ENCODE results near the gene PLPP2. TPM values are rescaled to one million over a fixed set of nuclear protein-coding genes. Genes with fewer than 3 reads are reported as not detected.

Gene PLPP2
- total and polyA plus RNA-seq, 2 donors from 2014 or later, result 5.8 to 28.7 TPM

DNA sequence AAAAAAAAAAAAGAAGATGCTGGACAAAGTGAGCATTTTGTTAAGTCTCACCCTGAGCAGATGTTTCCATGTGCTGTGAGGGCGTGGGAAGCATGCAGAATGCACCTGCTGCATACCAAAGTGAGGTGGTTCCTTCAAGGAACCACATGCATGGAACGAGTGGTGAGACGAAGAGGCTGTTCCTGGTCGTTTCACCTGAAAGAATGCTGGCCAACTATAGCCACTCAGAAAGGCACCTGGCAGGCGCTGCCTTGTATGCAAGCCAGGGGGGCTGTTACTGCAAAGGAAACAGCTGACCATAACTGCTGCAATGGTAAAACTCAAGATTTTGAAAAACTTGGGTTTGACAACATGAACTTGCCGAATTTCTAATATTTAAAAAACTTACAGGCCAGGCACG is 38.7 kb upstream of the PLPP2 start:
- Histone ChIP-seq H3K9ac (ENCODE audit: low read length in 3 of 3) (no peak overlapping the region), H3K4me3 (ENCODE audit: low read length in 3 of 3) (no peak overlapping the region), H3K27ac (ENCODE audit: low read depth in 2 of 2, low read length in 2 of 2) (no peak overlapping the region), H3K4me1 (ENCODE audit: control insufficient read depth in 2 of 3, insufficient read depth in 2 of 3, low read depth in 1 of 3, low read length in 3 of 3) (no peaks in the 10 kb centered on the region), H3K9me3 (ENCODE audit: control insufficient read depth in 2 of 3, insufficient read depth in 1 of 3, low read length in 3 of 3) (peaks cover 0 to 10% (median 3%) of the 10 kb centered on the region in 3 donors), H3K27me3 (ENCODE audit: control insufficient read depth, insufficient read depth, low read length) (no peaks in the 10 kb centered on the region), H3K36me3 (ENCODE audit: control insufficient read depth in 2 of 3, insufficient read depth in 3 of 3, low read length in 3 of 3) (peaks cover 8 to 45% (median 14%) of the 10 kb centered on the region in 3 donors)
- TF ChIP-seq, protein P1, sequence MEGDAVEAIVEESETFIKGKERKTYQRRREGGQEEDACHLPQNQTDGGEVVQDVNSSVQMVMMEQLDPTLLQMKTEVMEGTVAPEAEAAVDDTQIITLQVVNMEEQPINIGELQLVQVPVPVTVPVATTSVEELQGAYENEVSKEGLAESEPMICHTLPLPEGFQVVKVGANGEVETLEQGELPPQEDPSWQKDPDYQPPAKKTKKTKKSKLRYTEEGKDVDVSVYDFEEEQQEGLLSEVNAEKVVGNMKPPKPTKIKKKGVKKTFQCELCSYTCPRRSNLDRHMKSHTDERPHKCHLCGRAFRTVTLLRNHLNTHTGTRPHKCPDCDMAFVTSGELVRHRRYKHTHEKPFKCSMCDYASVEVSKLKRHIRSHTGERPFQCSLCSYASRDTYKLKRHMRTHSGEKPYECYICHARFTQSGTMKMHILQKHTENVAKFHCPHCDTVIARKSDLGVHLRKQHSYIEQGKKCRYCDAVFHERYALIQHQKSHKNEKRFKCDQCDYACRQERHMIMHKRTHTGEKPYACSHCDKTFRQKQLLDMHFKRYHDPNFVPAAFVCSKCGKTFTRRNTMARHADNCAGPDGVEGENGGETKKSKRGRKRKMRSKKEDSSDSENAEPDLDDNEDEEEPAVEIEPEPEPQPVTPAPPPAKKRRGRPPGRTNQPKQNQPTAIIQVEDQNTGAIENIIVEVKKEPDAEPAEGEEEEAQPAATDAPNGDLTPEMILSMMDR (IDR thresholded peaks at IDR 0.05; ENCODE audit: borderline replicate concordance, extremely low read depth, insufficient read depth), result no peak
- FAIRE-seq (no peak), DNase-seq (no peak)
- intact Hi-C loops (cut with DNase I), result no loop called here

DNA sequence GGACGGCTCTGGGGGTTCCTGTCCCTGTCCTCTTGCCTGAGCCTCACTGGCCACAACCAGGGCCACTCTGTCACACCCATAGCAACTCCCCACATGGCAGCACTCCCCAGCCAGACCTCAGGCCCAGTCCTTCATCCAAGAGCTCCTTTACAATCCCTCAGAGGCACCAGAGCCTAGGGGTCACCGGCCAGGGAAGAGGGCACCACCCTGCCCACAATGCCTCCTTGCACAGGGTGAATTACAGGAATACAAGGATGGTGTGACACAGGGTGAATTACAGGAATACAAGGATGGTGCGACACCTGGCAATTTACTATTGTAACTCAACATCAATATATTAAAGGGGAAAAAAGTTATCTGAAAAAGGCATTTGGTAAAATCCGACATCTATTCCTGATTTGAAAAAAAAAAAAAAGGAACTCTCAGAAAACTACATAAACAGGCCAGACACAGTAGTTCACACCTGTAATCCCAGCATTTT is 36.9 kb upstream of the PLPP2 start:
- Histone ChIP-seq H3K36me3 (ENCODE audit: control insufficient read depth in 2 of 3, insufficient read depth in 3 of 3, low read length in 3 of 3) (peaks cover 16 to 45% (median 16%) of the 10 kb centered on the region in 3 donors), H3K27ac (ENCODE audit: low read depth in 2 of 2, low read length in 2 of 2) (no peak overlapping the region), H3K9me3 (ENCODE audit: control insufficient read depth in 2 of 3, insufficient read depth in 1 of 3, low read length in 3 of 3) (peaks cover 0 to 10% (median 6%) of the 10 kb centered on the region in 3 donors), H3K27me3 (ENCODE audit: control insufficient read depth, insufficient read depth, low read length) (no peaks in the 10 kb centered on the region), H3K4me3 (ENCODE audit: low read length in 3 of 3) (no peak overlapping the region), H3K4me1 (ENCODE audit: control insufficient read depth in 2 of 3, insufficient read depth in 2 of 3, low read depth in 1 of 3, low read length in 3 of 3) (no peaks in the 10 kb centered on the region), H3K9ac (ENCODE audit: low read length in 3 of 3) (no peak overlapping the region)
- TF ChIP-seq, protein P1 (IDR thresholded peaks at IDR 0.05; ENCODE audit: borderline replicate concordance, extremely low read depth, insufficient read depth), result no peak
- FAIRE-seq (no peak), DNase-seq (peak in 1 of 5 donors; percentile 36)
- intact Hi-C loops (cut with DNase I), result no loop called here

DNA sequence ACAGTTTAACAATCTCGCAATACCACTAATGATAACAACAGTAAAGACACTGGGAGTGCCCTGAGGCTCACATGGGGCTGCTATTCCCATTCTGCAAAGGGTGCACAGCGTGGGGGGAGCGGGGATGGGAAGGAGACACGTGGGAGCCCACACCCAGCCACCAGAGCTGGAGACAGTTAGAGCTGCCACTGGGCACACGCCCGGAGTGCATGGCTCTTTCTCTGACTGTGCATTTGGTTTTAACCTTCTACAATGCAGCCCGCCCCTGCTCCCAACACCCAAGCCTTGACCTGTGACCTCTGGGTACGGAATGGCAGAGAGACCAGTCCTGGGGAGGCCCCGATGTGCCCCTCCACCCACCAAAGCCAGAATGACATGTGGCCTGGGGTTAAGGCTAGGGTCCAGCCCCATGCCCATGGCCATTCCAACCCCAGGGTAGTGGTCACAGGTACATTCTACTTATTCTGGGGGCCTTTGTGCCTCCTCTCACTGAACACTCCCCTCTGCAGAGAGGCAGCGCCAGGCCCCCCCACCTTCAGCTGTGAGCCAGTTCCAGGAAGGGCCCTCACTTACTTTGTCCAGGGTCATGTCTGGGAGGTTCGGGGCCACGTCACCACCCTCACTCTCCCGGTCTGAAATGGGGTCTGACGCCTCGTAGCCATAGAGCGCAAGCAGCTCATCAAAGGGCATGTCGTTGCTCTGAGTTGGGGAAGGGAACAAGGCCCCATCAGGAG is 36.3 kb upstream of the PLPP2 start:
- Histone ChIP-seq H3K36me3 (ENCODE audit: control insufficient read depth in 2 of 3, insufficient read depth in 3 of 3, low read length in 3 of 3) (peaks cover 21 to 47% (median 21%) of the 10 kb centered on the region in 3 donors), H3K4me1 (ENCODE audit: control insufficient read depth in 2 of 3, insufficient read depth in 2 of 3, low read depth in 1 of 3, low read length in 3 of 3) (no peaks in the 10 kb centered on the region)

More for the DNA sequence above, 36.3 kb upstream of the PLPP2 start:
- H3K9me3 ChIP-seq (ENCODE audit: control insufficient read depth in 2 of 3, insufficient read depth in 1 of 3, low read length in 3 of 3), result peaks cover 0 to 10% (median 9%) of the 10 kb centered on the region in 3 donors
- DNase-seq (peak in 2 of 5 donors; percentile 26 to 38), FAIRE-seq (no peak)
- H3K4me3 ChIP-seq (ENCODE audit: low read length in 3 of 3), result no peak overlapping the region
- H3K9ac ChIP-seq (ENCODE audit: low read length in 3 of 3), result no peak overlapping the region
- no peak overlapping the region for H3K27ac ChIP-seq (ENCODE audit: low read depth in 2 of 2, low read length in 2 of 2)
- TF ChIP-seq, protein P1 (IDR thresholded peaks at IDR 0.05; ENCODE audit: borderline replicate concordance, extremely low read depth, insufficient read depth), result no peak
- intact Hi-C loops (cut with DNase I), result no loop called here
- H3K27me3 ChIP-seq (ENCODE audit: control insufficient read depth, insufficient read depth, low read length), result no peaks in the 10 kb centered on the region
